Measurements from ENCODE around the gene KCNF1.

Gene KCNF1

DNA sequence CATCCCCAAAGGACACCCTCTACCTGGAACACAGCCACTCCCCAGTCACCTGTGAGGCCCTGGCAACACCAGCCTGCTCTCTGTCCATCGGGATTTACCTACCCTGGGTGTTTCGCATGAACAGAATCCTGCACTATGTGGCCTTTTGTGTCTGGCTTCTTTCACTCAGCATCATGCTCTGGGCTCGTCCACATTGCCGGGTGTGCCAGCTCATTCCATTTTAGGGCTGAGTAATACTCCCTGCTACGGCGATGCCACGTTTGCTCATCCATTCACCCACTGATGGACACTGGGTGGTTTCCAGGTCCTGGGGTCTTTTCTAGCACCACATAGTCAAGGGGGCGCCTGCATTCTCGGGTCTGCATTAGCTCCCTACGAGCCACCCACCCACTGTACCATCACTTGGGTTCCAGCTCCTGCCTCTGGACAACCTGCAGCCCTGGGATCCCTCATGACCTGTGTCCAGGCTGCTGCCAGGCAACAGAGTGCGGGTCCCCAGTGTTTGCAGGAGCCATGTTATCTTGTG, 22.0 kb downstream of the KCNF1 start:
- H3K27ac ChIP-seq: no peak overlapping the region
- TF ChIP-seq, protein P1, sequence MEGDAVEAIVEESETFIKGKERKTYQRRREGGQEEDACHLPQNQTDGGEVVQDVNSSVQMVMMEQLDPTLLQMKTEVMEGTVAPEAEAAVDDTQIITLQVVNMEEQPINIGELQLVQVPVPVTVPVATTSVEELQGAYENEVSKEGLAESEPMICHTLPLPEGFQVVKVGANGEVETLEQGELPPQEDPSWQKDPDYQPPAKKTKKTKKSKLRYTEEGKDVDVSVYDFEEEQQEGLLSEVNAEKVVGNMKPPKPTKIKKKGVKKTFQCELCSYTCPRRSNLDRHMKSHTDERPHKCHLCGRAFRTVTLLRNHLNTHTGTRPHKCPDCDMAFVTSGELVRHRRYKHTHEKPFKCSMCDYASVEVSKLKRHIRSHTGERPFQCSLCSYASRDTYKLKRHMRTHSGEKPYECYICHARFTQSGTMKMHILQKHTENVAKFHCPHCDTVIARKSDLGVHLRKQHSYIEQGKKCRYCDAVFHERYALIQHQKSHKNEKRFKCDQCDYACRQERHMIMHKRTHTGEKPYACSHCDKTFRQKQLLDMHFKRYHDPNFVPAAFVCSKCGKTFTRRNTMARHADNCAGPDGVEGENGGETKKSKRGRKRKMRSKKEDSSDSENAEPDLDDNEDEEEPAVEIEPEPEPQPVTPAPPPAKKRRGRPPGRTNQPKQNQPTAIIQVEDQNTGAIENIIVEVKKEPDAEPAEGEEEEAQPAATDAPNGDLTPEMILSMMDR (conservative IDR thresholded peaks at IDR 0.05): no peak

DNA sequence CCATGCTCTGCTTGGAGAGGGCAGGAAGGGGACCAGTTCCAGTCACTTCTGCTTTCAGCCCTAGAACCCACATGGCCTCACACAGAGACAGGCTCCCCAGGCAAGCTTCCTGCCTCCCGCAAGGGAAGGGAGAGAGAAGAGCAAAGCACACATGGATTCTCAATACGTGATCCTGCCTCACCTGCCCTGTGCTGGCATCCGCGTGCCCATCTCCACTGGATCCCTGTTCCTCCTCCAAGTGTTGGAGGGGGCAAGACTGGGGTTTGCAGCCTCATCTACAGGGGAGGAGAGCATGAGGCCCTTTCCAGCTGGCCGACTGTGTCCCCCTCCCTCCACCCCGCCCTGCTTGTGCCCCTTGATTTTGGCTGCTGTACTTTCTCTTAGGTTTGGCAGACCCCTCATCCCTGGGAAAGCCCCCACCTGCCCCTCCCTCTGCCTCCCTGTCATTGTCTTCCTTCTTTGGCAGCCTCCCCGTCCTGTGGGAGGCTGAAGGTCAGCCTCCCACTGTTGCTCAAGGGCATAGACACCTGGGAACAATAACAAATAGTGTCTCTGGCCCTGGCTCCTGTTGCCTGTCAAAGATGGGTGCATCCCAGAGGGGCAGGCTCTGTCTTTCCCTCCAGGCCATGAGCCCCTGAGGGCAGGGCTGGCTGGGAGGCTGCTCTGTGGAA, 22.7 kb downstream of the KCNF1 start:
- H3K27ac ChIP-seq: no peak overlapping the region
- TF ChIP-seq, protein P1 (conservative IDR thresholded peaks at IDR 0.05): no peak

DNA sequence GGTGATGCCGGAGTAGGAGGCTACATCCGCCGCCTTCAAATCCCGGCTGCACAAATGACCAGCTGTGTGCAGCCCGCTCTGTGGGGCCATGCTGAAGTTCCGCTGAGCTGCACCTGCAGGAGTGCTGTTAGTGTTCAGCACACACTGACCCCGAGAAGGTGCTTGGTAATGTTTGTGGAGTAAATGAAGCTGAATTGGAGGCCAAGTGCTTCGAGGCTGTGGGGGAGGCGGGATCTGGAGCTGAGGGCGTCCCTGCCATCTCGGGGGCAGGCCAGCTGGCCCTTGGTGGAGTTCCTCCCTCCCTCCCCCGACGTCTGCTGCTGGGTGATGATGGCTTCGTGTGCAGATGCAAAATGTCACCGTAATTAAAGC, 23.2 kb downstream of the KCNF1 start:
- TF ChIP-seq, protein P1 (conservative IDR thresholded peaks at IDR 0.05): no peak
- H3K27ac ChIP-seq: no peak overlapping the region

DNA sequence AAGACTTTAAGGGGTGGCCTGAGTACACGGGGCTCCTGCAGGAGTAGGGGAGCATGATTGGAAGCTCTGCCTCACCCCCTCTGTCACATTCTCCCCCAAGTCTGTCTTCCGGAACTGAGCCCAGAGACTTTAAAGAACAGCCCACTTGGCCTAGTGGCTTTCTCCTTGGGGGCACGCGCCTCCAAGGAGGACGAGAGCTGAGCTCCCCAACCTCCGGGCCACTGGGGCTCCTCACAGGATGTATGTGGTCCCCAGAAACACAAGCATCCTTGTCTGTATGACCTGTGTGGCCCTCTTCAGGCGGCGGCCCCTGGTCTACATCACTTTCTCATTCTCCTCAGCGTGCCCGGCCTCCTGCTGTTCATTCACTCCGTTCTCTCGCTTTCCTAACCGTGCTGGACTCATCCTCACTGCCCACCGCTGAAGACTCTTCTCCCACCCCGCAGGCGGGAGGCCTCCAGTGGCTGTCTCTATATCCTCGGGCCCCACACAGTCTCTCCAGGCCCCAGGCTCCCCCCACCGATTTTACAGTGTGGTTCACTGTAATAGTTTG, 23.7 kb downstream of the KCNF1 start:
- TF ChIP-seq, protein P1 (conservative IDR thresholded peaks at IDR 0.05): no peak
- no peak overlapping the region for H3K27ac ChIP-seq

DNA sequence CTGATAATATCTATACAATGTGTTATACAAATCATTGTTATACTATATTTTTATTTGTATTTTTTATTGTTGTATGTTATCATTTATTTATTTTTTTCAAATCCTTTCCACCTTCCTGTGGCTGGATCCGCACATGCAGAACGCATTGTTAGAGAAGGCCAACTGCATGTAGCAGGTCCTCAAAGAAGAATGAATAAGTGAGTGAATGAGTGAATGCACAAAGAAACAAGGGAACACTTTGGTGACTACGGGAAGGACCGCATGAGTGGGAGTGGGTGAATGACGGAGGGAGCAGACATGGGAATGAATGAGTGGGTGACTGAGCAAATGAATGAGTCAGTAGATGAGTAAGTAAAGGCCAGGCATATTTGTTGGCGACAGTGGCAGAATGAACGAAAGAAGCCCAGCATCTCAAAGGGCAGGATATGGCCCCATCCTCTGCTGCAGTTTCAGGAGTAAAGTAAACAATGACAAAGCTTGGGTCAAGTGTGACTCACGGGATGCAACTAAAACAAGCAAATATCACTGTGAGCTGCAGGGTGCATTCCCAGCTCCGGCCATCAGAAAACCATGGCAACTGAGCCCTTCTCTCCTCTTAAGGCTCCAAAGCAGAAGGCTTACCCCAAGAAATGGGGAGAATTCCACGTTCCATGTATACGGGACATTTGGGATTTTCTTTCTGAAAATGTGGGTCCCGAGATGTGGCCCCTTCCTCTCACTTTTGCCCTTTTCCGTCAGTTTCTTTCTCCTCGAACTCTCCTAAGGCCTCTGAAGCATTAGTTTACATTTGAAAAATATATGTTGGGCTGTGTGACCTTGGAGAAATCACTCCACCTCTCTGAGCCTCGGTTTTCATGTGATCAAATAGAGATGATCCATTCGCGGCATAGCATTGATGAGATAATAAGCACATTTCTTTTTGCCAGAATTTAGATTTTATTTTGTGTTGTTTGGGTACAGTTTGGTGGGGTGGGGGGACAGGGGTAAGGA, 24.5 kb downstream of the KCNF1 start:
- no peak overlapping the region for H3K27ac ChIP-seq
- TF ChIP-seq, protein P1 (conservative IDR thresholded peaks at IDR 0.05): no peak

DNA sequence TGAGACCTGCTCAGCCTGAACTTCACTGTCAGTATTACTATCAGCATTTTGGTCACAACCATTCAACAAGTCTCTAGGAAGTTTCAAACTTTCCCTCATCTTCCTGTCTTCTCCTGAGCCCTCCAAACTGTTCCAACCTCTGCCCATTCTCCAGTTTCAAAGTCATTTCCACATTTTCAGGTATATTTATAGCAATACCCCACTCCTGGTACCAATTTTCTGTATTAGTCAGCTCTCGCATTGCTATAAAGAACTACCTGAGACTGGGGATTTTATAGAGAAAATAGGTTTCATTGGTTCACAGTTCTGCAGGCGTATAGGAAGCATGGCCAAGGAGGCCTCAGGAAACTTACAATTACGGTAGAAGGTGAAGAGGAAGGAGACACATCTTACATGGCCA, 27.3 kb downstream of the KCNF1 start:
- TF ChIP-seq, protein P1 (conservative IDR thresholded peaks at IDR 0.05): no peak
- no peak overlapping the region for H3K27ac ChIP-seq

DNA sequence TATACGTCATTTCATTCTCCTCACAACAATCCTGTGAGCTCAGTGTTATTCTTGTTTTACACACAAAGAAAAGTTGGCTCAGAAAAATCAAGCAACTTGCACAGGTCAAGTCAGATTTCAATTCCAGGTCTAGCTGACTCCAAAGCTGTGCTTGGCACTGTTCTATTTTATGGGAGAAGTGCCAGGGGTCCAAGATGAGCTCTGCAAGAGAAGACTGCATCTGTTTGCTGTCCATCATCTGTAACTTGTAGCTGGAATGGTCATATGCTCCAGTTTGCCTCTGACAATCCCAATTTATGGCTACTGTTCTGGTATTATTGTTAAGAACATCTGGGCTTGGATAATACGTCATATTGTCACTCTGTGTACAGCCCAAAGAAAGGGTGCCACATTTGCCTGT, 28.9 kb downstream of the KCNF1 start:
- TF ChIP-seq, protein P1 (conservative IDR thresholded peaks at IDR 0.05): no peak
- no peak overlapping the region for H3K27ac ChIP-seq
